NCI-H1436 treated with DMSO at 0.1 percent for 48 hours (cell line): Measurements from ENCODE around the gene GSN.
"Not testable (repeated sequence)": the region's sequence is repeated elsewhere in the genome, so short reads cannot be mapped to it uniquely, and the experiment has no call there.

Source experiments
- DNase-seq: peaks from one replicate; lab custom pipeline; 2025; lab: John Stamatoyannopoulos, UW

GSN gene

DNA sequence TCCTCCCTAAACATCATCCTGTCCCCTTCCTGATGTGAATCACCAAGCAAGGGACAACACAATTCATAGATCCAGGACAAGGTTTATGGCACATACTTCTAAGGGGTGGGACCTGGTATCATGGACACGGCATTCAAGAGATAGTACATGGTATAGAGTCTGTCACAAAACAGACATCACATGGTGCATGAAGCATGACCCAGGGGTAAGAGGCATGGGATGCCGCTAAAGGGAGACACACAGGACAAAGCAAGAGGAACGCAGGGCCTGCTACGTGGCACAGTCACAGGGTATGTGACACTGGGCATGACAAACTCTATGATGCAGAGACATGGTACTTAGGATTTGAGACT lies 20.7 kb downstream of the GSN start:
- DNase-seq, result no peak

DNA sequence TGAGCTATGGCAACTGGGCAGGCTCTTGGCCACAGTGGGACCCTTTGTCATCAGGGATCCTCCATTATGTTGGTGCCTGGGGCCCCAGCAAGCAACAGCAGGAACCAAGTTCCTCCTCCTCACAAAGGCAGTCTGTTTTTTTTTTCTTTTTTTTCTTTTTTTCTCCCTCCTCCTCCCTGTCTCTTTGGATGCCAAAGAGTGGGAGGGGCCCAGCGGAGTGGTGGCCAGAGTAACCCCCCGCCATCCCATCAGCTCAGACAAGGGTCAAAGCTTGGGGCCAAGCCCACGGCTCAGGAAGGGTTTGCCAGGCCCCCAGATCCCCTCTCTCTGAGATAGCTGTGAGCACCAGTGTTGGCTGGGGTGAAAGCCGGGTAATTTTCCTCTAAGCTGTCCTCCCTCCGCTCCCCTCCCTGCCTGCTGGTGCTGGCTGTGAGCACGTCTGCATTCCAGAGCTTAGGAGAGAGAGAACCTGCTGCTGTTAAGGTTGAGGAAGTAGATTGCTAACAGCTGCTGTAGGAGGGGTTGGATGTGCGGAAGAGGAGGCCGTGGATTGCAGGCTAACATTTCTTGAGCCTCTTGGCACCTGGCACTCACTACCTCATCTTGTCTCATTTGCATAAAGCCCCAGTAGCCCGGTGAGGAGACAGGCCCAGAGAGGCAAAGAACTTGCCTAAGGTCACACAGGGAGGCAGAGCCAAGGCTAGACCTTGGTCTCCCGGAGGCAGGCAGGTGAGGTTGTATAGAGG lies 21.2 kb downstream of the GSN start:
- DNase-seq, result no peak

DNA sequence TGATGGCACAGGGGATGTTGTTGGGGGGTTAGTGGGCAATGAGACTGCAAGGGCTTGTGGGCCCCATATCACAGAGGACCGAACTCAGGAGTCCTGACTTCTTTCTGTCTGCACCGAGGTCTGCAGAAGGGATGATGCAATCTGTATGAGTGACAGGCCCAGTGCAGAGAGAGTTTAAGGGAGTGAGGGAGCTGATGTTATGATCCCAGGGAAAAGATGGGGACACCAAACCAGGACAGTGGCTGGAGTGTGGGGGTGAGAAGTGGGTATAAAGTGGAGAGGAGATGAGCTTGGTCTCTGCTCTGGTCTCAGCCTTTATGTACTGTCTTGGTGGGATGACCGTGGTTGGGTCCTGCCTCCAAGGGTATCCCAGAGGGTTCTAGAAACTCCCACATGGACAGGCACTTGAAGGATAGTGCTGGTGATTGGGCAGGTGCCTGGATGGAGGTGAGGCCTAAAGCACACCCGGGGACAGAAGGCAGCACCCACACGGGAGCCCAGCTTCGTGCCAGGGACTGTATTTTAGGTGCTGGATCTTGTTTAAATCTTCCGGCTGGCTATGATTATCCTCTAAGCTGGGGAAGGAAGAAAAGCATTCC lies 21.9 kb downstream of the GSN start:
- no peak for DNase-seq

DNA sequence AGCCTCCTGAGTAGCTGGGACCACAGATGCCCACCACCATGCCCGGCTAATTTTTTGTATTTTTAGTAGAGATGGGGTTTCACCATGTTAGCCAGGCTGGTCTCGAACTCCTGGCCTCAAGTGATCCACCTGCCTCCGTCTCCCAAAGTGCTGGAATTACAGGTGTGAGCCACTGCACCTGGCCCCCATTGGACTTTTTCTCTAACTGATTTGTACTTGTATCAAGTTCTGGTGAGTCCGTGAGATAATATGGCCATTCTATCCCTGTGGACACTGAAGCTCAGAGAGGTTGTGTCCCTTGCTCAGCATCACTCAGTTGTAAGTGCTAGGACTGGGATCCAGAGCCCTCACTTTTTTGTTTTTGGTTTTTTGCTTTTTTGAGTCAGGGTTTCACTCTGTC lies 23.6 kb downstream of the GSN start:
- not testable (repeated sequence) for DNase-seq

DNA sequence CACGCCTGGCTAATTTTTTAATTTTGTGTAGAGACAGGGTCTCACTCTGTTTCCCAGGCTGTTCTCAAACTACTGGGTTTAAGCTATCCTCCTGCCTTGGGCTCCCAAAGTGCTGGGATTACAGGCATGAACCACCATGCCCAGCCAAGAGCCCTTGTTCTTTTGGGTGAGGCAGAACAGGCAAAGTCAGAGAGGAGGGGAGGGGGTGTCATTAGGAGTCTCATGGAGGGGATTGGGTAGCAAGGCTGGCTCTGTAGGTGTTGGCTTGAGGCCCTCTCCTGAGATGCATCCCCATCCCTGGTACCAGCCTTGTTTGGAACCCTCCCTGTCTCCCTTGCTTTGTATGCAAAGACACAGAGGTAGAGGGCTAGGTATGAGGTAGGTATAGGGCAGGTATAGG lies 24.1 kb downstream of the GSN start:
- no peak for DNase-seq

DNA sequence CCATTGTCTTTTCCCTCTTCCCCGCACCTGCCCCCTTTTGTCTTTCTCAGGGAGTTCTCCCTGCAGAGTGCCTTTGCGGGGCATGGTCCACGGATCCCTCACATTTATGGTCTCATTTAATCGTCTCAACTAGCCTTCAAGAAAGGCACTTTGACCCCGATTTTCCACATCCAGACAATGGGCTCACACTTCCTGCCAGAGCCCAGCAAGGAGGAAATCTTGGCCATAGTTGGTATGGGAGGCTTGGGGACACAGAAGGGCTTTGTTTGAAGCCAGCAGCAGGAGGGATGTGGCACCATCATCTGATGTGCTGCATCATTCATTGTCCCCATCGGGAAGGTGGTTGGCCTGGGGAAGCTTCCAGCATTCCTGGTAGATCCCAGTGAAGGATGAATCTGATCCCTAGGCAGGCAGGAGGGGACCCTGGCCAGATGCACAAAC lies 24.9 kb downstream of the GSN start:
- no peak for DNase-seq

DNA sequence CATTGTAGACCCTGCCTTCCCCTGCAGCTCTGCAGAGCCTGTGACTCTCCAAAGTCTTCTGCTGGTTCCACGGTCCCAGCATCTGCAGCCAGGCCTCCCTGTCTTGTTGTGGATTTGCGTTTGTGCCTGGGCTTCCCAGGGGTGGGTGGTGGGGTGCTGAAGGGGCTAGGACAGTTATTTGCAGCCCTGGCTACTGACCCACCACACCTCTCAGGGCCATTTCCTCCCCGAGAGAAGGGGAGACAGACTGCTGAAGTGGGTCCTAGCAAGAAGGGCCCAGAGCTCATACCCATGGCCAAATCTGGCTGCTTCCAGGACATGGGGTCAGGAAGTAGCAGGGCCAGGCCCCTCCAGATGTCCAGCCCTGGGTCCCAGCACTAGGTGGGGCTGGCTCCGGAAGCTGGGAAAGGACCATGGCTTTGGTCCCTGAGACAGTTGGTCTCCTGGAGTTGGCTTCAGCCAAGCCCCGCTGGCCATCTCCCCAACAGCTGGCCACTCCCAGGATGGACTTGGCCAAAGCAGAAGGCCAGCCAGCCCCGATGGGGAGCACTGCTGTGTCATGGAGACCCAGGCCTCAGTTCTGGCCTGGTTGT lies 26.3 kb downstream of the GSN start:
- no peak for DNase-seq

DNA sequence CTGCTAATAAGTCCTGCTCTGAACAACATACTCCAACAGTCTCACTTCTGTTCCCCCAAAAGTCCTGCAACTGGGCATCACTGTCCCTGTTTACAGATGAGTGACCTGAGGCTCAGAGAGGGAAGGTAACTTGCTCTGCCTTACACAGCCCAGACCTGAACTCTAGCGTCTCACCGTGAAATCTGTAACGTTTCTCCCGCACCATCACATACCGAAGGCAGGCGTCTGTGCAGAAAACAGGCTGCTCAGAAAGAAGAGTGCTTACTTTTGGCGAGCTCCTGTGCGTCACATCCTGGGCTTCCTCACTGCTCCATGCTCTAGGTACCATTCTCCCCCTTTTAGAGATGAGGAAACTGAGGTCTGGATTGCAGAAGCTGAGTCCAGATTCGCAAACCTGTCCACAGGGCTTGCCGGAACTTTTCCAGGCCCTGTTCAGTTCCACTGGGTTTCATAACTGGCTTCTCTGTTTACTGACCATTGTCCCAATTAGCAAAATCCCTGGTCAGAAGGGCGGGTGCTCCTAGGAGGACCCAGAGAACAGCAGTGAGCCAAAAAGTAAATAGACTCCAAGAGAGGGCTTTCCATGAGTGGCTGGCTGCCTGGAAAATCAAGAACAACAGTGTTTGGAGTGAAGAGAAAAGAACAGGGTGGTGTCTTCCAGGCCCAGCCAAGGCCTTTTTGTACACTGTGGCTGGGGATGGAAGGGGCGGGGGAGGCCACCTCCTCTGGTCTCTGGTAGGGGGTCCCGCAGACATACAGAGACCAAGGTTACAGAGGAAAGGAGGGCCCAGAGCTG lies 27.1 kb downstream of the GSN start:
- no peak for DNase-seq

DNA sequence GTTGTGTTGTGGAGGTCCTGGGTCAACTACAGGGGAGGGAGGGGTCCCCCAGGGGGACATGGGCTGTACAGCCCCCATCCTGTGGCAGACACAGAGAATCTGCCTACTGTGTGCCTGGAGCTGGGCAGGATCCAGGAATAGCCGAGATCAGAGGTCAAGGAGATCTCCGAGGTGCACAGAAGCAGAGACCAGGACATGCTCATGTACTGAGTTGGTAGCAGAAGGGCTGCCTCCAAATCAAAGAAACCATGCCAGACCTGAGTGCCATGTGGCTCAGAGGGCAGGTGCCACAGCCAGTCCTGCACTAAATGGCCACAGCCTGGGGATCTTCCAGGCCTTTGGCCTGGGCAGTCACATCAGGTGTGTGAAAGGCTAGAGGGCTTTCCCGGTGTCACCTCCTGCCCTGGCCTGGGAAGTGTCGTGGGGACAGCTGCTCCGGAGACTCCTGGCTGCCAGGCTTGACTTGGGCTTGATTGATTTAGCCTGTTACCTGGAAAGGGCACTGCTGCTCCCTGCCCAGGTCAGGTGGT lies 27.8 kb downstream of the GSN start:
- no peak for DNase-seq

DNA sequence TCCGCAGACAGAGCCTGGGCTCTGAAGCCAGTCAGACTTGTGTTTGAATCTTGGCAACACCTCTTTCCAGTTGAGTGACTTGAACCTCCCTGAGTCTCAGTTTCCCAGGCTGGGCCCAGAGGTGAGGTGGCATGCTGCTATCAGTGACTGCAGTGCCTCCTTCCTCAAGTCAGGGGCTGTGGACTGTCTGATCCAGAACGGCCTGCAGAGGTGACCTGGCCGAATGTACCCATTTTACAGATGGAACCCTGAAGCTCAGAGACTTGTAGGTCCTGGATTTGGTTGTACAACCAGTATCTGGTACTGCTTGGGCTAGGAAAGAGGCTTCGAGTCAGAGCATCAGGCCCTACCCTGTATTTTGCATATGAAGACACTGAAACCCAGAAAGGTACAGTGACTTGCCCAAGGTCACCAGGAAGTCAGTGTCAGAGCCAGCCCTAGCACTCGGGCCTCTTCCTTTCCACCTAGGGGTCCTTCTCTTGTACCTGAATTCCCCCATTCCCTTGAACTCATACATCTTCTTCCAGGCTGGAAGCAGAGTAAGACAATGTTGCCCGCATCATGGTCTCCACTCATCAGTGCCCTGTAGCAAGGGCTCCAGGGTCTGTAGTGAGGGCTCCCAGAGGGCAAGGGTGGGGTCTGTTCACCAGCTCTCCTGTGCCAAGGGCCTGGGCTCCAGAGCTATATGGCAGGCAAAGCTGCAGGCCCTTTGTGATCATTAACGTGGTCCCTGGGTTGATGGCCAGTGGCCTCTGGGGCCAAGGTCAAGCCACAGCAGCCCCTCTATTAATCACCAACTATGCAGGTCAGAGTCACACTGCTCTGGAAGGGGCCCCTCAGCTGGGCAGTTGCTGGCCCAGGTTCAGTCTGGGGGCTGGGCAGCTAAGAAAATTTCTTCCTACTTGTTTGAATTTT lies 28.5 kb downstream of the GSN start:
- no peak for DNase-seq

DNA sequence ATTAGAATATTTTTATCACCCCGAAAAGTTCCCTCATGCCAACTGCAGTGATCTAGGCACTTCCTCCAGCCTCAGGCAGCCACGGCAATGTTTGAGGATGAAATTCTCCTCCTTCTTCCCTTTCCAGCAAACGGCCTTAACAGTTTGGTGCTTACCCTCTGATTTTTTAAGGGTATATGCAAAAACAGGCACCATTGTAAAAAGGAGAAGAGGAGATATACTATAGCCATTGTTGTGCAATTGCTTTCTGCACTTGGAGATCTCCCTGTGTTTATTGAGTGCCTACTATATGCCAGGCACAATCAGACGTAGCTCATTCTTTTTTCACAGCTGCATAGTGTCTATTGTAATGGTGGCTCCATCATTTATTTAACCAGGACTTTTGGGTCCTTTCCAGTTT lies 29.4 kb downstream of the GSN start:
- DNase-seq, result no peak

DNA sequence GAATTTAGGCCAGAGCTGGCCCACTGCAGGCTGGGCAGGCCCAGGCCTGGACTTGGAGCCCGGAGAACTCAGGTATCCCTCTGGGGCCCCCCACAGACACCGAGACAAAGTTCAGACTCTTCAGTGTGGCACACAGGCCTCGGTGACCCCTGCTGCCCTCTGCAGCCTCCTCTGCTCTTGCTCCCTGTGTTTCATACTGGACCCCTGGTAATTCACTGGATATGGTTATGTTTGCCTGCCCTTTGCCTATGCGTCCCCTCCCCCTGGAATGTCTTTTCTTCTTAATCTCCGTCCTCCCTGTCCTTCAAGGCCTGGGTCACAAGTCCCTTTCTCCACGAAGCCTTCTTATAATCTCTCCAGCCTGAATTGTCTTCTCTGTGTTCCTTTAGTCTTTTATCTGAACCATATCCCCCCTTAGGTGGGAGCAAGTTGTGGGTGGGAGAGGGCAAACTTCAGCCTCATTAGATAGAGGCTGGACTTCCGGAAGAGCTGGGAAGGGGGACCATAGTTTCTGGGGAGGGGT lies 30.1 kb downstream of the GSN start:
- DNase-seq, result no peak

DNA sequence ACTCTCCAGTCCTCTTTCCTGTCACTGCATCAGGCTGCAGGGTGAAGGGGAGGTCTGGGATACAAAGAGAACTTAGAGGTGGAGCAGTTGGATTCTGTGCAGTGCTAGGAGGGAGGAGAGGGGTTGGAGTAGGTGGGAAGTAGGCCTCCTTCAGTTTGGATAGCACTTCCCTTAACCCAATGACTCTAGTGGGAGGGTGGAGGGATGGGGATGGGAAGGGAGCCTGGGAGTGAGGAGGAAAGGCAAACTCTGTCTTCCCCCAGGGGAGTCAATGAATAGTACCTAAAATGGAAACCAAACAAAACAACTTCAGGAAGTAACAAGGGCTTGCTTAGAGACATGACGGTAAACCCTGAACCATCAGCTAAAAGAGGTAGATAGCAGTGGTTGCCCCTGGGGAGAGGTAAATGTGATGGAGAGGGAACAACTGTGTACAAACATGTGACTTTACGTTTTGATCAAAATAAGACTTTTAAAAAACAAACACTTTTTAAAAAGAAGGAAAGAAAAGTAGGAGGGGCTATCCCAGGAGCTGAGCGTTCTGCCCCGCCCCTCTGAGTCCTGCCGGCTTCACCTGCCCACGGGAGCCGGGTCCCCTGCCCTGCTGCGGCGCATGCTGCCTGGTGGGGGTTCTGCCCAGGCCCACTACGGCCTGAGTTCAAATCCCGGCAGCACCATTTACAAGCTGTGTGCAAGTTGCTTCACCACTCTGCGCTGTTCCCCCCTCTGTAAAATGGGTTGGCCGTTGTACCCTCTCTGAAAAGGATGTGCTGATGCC lies 30.9 kb downstream of the GSN start:
- no peak for DNase-seq

DNA sequence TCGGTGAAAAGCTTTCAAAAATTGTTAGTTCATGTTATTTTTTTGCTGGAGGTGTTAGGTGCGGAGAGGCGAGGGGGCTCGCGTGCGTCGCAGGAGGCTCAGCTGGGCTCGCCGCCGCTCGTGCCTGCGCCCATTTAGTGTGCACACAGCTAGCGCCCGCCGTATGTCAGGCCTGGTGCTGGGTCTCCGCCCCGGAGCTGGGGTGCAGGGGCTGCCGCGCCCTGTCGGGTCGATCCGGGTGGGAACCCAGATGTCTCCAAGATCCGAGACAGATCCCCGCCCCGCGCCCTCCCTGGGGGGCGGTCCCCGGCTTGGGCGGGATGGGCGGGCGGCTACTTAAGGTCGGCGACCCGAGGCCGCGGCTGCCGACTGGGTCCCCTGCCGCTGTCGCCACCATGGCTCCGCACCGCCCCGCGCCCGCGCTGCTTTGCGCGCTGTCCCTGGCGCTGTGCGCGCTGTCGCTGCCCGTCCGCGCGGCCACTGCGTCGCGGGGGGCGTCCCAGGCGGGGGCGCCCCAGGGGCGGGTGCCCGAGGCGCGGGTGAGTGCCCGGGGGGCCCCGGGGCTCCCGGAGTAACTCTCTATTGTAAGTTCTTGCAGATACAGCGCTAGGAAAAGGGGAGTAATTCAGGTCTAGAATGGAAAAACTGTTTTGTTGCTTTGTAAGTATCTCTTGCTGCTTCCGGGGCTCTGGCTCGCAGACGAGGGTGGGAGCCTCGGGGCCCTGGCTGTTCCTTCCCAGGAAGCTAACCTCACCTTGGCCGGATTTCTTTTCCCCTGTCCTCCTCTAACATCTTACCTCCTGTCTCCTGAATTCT lies 31.7 kb downstream of the GSN start:
- no peak for DNase-seq

DNA sequence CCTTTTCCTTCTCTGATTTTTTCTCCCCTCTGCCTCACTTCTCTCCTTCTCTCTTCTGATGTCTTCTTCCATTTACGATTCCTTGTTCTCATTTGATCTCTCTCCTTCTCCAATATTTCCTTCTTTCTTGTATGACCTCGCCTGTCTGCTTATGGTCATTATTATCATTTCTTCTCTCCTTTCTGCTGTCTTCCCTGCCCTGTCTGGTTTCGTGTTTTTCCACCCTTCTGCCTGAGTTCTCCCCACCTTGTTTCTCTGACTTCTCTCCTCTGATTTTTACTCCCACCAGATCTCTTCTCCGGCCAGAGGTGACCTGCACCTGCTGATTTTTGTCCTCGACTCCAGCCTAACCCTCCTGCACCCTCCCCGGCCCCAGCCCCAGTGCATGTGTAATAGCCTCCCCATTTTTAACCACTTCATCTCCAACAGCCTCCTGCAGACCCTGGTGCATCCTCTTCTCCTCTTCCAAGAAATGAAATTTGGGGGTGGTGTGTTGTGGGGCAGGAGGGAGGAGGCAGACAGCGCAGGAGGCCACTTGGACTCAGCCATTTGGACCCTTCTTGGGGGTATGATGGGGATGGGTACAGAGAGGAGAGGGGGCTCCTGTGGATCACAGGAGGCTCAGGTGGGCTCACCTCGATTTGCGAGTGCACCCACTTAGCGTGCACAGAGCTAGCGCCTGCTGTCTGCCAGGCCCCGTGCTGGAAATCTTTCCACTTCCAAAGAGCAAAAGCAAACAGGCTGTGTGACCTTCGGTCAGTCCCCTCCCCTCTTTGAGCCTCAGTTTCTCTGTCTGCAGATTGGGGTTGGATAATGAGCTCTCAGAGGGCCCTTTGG lies 32.5 kb downstream of the GSN start:
- no peak for DNase-seq

DNA sequence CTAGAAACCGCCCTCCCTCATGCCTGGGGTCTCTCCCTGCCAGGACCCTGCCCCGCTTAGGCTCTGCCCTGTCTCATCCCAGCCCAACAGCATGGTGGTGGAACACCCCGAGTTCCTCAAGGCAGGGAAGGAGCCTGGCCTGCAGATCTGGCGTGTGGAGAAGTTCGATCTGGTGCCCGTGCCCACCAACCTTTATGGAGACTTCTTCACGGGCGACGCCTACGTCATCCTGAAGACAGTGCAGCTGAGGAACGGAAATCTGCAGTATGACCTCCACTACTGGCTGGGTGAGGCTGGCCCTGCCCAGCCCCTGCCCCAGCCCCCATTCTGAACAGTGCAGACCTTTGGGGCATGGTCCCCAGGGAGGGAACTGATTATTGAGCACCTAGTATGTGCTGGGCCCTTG lies 33.9 kb downstream of the GSN start:
- DNase-seq, result no peak

DNA sequence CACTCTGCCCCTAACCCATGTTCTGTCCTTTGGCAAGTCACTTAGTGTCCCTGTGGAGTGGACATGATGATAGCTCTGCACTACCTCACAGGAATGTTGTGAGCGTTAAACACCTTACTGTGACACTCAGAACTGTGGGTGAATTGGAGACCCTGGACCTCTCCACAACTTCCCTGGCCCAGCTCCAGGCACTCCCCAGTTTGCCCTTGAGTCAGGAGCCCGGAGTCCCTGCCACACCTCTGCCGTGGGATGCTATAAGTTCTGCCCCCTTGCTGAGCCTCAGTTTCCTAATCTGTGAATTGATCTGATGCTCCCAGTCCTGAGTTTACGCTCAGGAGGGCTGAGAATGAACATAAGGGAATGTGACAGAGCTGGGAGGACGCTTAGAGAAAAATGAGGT lies 34.4 kb downstream of the GSN start:
- no peak for DNase-seq

DNA sequence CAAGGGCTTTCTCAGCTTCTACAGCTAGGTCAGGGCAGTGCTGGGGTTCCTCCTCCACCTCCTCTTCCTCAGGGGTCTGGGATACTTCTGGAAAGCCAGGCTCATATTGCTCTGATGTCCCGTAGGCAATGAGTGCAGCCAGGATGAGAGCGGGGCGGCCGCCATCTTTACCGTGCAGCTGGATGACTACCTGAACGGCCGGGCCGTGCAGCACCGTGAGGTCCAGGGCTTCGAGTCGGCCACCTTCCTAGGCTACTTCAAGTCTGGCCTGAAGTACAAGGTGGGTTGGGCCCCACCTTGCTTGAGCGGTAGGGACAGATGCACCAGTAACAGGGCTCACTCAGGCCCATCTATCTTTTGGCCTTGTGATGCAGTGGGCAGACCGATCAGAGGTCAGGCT lies 34.8 kb downstream of the GSN start:
- DNase-seq, result no peak
